Inflammatory macrophage treated with lipopolysaccharide for 4 hours (primary cell): ENCODE data around the gene CRYM.
"Not testable (repeated sequence)": the region's sequence is repeated elsewhere in the genome, so short reads cannot be mapped to it uniquely, and the experiment has no call there.

Source experiments
- DNase-seq: peaks from one replicate; pipeline ENCODE4 v3.0.0-alpha.2; 2020

The CRYM gene

DNA sequence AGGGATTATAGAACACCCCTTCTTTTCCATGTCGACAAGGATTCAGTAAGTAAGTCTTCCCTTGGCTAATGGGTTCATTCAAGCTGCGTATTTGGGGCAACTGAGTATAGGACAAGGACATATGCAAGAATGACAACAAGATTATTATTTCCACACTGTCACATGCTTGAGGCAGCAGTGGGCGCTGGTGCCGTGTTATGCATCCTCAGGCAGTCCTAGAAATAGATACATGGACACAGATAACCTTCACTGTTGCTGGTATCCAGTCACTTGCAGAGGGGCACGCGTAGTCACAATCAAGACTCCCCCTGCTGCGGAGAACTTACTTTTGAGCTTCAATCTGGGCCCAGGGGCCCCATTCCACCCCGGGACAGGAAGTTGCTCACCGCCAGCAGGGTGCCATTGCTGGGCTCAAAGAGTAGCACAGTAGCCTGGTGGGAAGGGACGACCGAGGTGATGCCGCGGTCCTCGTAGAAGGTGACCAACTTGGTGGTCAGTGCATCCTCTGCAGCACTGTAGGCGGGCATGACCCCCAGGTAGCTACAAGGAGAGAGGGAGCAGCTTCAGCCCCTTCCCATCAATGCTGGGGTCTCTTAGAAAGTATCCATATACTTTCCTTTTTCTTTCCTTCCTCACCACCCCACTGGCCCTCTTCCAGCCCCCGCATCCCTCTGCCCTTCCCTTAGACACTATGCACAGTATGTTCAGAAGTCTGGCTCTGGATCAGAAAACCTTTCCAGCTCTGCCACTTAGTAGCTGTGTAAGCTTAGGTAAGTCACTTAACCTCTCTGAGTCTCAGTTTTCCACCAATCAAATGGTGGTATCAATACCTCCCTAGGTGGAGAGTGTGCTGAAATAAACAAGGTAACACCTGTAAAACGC lies 804 bp downstream of the CRYM start:
- no peak for DNase-seq

DNA sequence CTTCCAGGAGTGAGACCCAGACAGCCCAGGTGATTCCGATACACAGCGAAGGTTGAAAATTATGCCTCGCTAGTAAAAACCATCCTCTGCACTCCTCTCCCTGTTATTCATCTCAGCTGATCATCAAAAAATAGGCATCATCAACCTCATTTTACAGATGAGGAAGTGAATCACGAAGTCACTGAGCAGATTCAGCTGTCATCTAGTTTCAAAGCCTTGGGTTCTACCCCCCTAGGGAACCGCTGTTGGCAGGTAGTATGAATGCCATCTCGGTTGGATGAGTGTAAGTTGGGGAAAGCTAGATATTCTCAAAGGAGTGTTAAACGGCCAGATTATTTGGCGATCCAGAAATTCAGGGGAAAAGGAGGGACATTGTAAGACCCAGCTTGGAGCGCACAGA lies 2.0 kb downstream of the CRYM start:
- DNase-seq: no peak

- no peak for DNase-seq
Observed at GRCh38 chr16:21275529-21275928, 2.6 kb downstream of the CRYM start.

DNA sequence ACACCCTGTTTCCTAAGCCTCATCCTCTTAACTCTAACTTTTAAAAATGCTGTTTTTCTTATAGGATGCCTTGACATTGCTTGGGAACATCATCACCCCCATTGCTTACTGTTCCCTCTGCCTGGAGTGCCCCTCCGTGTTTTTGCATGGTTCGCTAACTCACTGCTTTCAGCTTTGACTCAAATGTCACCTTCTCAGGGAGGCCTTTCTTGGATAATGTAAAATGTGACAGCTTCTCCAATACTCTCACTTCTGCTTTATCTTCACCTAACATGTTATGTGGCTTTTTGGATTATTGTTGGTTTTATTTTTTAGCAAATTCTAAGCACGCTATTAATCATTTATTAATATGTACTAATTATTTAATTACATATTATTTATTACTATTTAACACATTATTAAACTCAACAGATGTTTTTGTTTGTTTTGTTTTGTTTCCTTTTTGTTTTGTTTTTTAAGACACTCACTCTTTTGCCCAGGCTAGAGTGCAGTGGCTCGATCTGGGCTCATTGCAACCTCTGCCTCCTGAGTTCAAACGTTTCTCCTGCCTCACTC lies 3.8 kb downstream of the CRYM start:
- no peak for DNase-seq

- not testable (repeated sequence) for DNase-seq
Observed at GRCh38 chr16:21272763-21273162, 5.3 kb downstream of the CRYM start.

- no peak for DNase-seq
Observed at GRCh38 chr16:21272253-21272652, 5.8 kb downstream of the CRYM start.

DNA sequence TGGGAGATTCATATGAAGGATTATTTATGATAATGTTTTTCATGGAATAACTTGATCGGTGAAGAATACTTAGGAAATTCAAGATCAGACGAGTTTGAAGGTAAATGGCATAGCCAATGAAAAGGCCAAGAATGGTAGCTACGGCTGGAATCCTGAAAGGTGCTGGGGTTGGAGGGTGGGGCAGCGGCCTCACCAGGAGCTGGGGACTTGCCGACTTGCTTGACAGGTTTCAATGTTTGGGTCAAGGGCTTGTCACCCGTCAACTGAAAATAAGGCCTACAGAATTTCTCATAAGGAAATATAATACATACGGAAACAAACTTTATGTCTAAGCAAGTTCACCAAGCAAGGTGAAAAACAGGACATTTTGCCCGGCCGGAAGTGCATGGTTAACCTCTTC lies 9.9 kb downstream of the CRYM start:
- DNase-seq: no peak

- DNase-seq: no peak
Observed at GRCh38 chr16:21267298-21267697, 10.8 kb downstream of the CRYM start.

DNA sequence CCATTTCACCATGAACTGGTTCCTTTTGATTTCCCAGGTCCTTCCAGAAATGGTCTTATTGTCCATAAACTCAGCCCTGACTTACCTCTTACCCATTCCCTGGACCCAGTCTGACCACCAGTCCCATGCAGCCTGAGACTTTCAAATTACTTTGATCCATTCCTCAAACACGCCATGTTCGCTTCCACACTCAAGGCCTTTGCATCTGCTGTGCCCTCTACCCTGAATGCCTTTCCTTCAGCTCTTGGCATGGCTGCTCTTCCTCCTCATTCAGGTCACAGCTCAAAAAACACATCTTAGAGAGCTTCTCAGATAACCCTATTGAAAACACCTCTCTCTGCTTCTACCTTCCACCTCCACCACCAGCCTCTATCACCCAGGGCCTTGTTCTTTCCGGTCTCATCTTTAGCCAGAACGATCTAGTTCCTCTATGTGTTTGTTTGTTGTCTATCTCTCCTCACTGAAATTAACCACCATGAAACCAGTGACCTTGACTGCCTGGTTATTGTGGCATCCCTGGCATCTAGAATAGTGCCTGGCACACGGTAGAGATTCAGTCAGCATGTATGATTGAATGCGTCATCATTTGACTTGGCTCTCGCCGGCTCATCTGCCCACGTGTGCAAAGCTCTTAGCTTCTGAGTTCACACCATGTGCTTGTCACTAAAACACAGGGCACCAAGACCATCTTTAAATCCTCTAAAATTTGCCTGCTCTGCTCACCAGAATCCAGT lies 12.8 kb downstream of the CRYM start:
- DNase-seq: no peak

DNA sequence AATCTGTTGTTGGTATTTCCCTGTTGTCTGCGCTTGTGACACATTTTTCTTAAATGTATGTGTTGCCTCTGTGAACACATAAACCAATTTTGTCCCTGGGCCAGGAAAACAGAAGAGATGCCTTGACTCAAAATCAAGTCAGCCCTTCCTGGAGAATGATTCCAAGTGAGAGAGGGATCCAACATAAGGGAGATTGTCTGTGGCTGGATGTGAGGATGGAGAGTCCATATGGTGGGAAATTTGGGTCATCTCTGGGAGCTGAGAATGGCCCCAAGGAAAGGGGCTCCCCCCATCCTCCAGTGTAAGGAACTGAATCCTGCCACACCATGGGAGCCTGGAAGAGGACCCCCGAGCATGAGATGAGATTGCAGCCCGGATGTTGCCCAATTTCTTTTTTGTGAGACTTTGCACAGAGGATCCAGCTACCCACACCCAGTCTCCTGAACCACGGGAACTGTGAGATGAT lies 13.5 kb downstream of the CRYM start:
- DNase-seq: no peak

- DNase-seq: no peak
Observed at GRCh38 chr16:21263640-21264570, 14.2 kb downstream of the CRYM start.

- no peak for DNase-seq
Observed at GRCh38 chr16:21262779-21263639, 15.1 kb downstream of the CRYM start.

GRCh38 chr16:21260870-21261791 lies 17.0 kb downstream of the CRYM start:
- no peak for DNase-seq

- DNase-seq: no peak
Observed at GRCh38 chr16:21257284-21257683, 20.8 kb downstream of the CRYM start.

DNA sequence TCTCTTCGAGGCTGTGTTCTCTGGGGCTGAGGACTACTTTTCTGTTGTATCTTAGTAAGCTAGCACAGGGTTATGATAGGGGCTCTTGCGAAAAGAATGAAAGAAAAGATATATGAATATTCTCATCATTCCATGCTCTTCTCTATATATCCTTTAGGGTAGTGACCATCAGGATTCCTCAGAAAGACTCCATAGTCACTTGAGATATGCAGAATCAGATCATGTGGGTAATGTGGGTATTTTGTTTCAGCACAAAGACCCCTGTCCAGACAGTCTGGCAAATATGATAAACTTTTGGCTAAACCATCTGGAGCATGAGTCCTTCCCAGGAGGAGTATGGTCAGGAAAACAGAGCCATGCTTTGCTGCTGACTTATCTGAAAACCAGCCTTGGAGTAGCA lies 21.5 kb downstream of the CRYM start:
- DNase-seq: no peak

- no peak for DNase-seq
Observed at GRCh38 chr16:21253470-21253869, 24.6 kb downstream of the CRYM start.

- DNase-seq: no peak
Observed at GRCh38 chr16:21250072-21250923, 27.8 kb downstream of the CRYM start.

- not testable (repeated sequence) for DNase-seq
Observed at GRCh38 chr16:21248179-21248578, 29.9 kb downstream of the CRYM start.

DNA sequence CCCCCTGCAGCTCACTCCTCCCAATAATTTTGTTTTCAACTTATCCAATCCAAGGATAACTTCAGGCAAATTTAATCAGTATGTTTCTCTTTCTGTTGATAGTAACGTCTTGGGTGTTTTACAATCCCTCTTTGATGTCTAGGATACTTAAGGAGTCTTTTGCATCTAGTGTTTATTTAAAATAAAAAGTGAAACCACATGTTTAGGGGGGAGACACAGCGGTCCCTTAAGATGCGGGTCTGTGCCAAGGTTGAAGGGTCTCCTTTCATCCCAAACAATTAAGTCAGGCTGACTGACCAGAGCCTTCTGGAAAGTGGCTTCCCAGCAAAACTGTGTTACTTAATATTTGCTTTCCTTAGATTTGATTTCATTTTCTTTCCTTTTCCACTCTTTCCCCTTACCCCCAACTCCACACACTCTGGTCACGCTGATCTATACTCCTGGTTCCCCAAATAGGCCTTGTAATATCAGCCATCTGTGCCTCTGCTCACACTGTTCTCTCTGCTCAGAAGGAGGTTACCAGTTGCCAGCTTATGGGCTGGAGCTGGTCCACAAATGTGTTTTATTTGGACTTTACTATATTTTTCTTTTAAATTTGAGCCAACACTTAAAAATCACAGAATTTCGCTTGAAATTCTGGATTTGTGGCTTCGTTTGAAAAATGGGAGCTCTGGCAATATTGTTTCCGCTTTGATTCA lies 33.4 kb downstream of the CRYM start:
- DNase-seq: no peak
